Frontal cortex (tissue), 4 donors: ENCODE results near the gene GPC6. TPM values are rescaled to one million over a fixed set of nuclear protein-coding genes. Genes with fewer than 3 reads are reported as not detected.

Source experiments
- DNase-seq, 2 donors: peaks; one replicate each; pipeline ENCODE4 v3.0.0; 2012; ENCODE audit warnings: low spot score in 2 of 2
- FAIRE-seq: peaks from 2 replicates; lab custom pipeline; 2012; peaks lifted over from hg19 to GRCh38; lab: Jason Lieb, UNC
- total RNA-seq: library from RNA; depleted of rRNA; stranded (reverse); fragments of >200 nt; gene quantifications from one replicate; pipeline ENCODE4 v1.2.3, GENCODE V29; 2014
- donor health status: control.
- donor health status: control.
- donor health status: control.

GPC6 gene
- total RNA-seq, 1 donor from 2014 or later, result 9.0 TPM

- no peak for DNase-seq
- FAIRE-seq, result no peak
Observed at GRCh38 chr13:94140027-94140426, 913.4 kb downstream of the GPC6 start.

GRCh38 chr13:94140511-94140910, 913.9 kb downstream of the GPC6 start:
- FAIRE-seq (no peak), DNase-seq (no peak)

GRCh38 chr13:94143624-94144350, 917.2 kb downstream of the GPC6 start:
- FAIRE-seq (no peak), DNase-seq (no peak)

GRCh38 chr13:94145966-94146365, 919.4 kb downstream of the GPC6 start:
- DNase-seq (no peak), FAIRE-seq (no peak)

- FAIRE-seq, result no peak
- DNase-seq, result no peak
Observed at GRCh38 chr13:94153586-94153985, 927.0 kb downstream of the GPC6 start.

- FAIRE-seq (no peak), DNase-seq (no peak)
Observed at GRCh38 chr13:94154367-94154766, 927.8 kb downstream of the GPC6 start.

GRCh38 chr13:94157705-94158218, 931.2 kb downstream of the GPC6 start:
- DNase-seq, result no peak
- FAIRE-seq, result no peak

GRCh38 chr13:94160875-94161274, 934.3 kb downstream of the GPC6 start:
- DNase-seq, result no peak
- no peak for FAIRE-seq

- DNase-seq (no peak), FAIRE-seq (no peak)
Observed at GRCh38 chr13:94162289-94162688, 935.7 kb downstream of the GPC6 start.

GRCh38 chr13:94163535-94163934, 936.9 kb downstream of the GPC6 start:
- no peak for DNase-seq
- no peak for FAIRE-seq

GRCh38 chr13:94168783-94169453, 942.3 kb downstream of the GPC6 start:
- FAIRE-seq (no peak), DNase-seq (no peak)

- FAIRE-seq (no peak), DNase-seq (no peak)
Observed at GRCh38 chr13:94169454-94170144, 943.0 kb downstream of the GPC6 start.

- DNase-seq, result no peak
- no peak for FAIRE-seq
Observed at GRCh38 chr13:94170145-94170571, 943.6 kb downstream of the GPC6 start.

GRCh38 chr13:94172416-94172815, 945.8 kb downstream of the GPC6 start:
- FAIRE-seq (no peak), DNase-seq (no peak)

GRCh38 chr13:94173312-94173854, 946.8 kb downstream of the GPC6 start:
- FAIRE-seq, result no peak
- DNase-seq, result no peak

GRCh38 chr13:94174009-94174408, 947.4 kb downstream of the GPC6 start:
- no peak for DNase-seq
- no peak for FAIRE-seq

GRCh38 chr13:94175076-94175475, 948.5 kb downstream of the GPC6 start:
- no peak for DNase-seq
- no peak for FAIRE-seq

- FAIRE-seq (no peak), DNase-seq (no peak)
Observed at GRCh38 chr13:94176561-94176960, 950.0 kb downstream of the GPC6 start.

GRCh38 chr13:94177041-94177440, 950.4 kb downstream of the GPC6 start:
- FAIRE-seq (no peak), DNase-seq (no peak)

GRCh38 chr13:94178625-94179244, 952.1 kb downstream of the GPC6 start:
- FAIRE-seq, result no peak
- no peak for DNase-seq
